Caco-2 (cell line): ENCODE data around the gene EXT2. TPM values are rescaled to one million over a fixed set of nuclear protein-coding genes. Genes with fewer than 3 reads are reported as not detected.

Experiments
- BruUV-seq: library from RNA; stranded (reverse); fragments of 400-500 nt; replicated peaks from 2 replicates; lab custom pipeline; 2021; lab: Mats Ljungman, UMichigan
- CTCF ChIA-PET: fragments of 300-600 bp; sonication (Branson Sonifier 250); formaldehyde crosslinking; loops from one replicate; lab custom pipeline; 2022; ENCODE audit warnings: antibody characterized with exemption; lab: Charles Lee
- POLR2A ChIA-PET: fragments of 300-600 bp; sonication (Branson Sonifier 250); formaldehyde crosslinking; loops from one replicate; lab custom pipeline; 2022; ENCODE audit warnings: antibody characterized with exemption; lab: Charles Lee
- DNase-seq, 2 experiments: peaks; one replicate each; pipeline versions ENCODE4 v3.0.0 to v3.0.0-alpha.2; 2020 to 2022
- H3K27me3 ChIP-seq: replicated peaks from 2 replicates; pipeline ENCODE4 v1.6.0; 2011; ENCODE audit warnings: low read length; ENCODE audit not compliant: control insufficient read depth, insufficient read depth
- H3K36me3 ChIP-seq: 2 replicates; pipeline ENCODE4 v1.5.1; 2011; ENCODE audit warnings: low read length; ENCODE audit not compliant: control insufficient read depth, insufficient read depth
- H3K4me1 ChIP-seq: fragments of 250-450 bp; sonication (Bioruptor Pico); 2 replicates; pipeline ENCODE4 v1.5.1; 2020; ENCODE audit warnings: mild to moderate bottlenecking
- H3K4me3 ChIP-seq: 2 replicates; pipeline ENCODE4 v1.5.1; 2011; ENCODE audit warnings: low read depth, mild to moderate bottlenecking, control low read depth, low read length
- H3K9me3 ChIP-seq: fragments of 250-450 bp; sonication (Bioruptor Pico); 2 replicates; pipeline ENCODE4 v1.5.1; 2020; ENCODE audit warnings: mild to moderate bottlenecking, moderate library complexity
- H3K27ac Mint-ChIP-seq: one replicate; pipeline ENCODE4 v1.8.0; 2022; ENCODE audit warnings: mixed read lengths; ENCODE audit not compliant: unreplicated experiment
- H3K27me3 Mint-ChIP-seq: one replicate; pipeline ENCODE4 v1.8.0; 2022; ENCODE audit warnings: mixed read lengths; ENCODE audit not compliant: insufficient read depth, unreplicated experiment
- H3K36me3 Mint-ChIP-seq: one replicate; pipeline ENCODE4 v1.8.0; 2022; ENCODE audit warnings: mild to moderate bottlenecking, mixed read lengths; ENCODE audit not compliant: insufficient read depth, unreplicated experiment
- H3K4me1 Mint-ChIP-seq: one replicate; pipeline ENCODE4 v1.8.0; 2022; ENCODE audit warnings: low read depth, mixed read lengths; ENCODE audit not compliant: unreplicated experiment
- H3K4me3 Mint-ChIP-seq: one replicate; pipeline ENCODE4 v1.8.0; 2022; ENCODE audit warnings: mild to moderate bottlenecking, moderate library complexity, mixed read lengths; ENCODE audit not compliant: unreplicated experiment
- H3K9me3 Mint-ChIP-seq: one replicate; pipeline ENCODE4 v1.8.0; 2022; ENCODE audit warnings: mixed read lengths; ENCODE audit not compliant: unreplicated experiment
- intact Hi-C: fragments of 100-400 bp; cut with micrococcal nuclease; formaldehyde crosslinking; loops from one replicate; pipeline ENCODE4 v1.10.0; 2022; ENCODE audit not compliant: unreplicated experiment
- total RNA-seq: library from RNA; stranded (reverse); gene quantifications from 2 replicates; pipeline ENCODE4 v1.2.3, GENCODE V29; 2022
- TF ChIP-seq, protein P1 (sequence below), 2 experiments: fragments of 200-600 bp in 1 of 2; IDR thresholded peaks; 1 replicate in 1 of 2; 2 replicates in 1 of 2; pipeline versions ENCODE4 v1.5.1 to v1.8.0; 2011 to 2022; ENCODE audit warnings: antibody characterized with exemption in 1 of 2, control low read depth in 1 of 2, inconsistent platforms in 1 of 2, low read depth in 1 of 2, low read length in 1 of 2, mild to moderate bottlenecking in 1 of 2, moderate library complexity in 1 of 2; ENCODE audit not compliant: insufficient read depth in 1 of 2, severe bottlenecking in 1 of 2, unreplicated experiment in 1 of 2

The EXT2 gene
- total RNA-seq, 1 experiment from 2014 or later = 83.3 TPM

DNA sequence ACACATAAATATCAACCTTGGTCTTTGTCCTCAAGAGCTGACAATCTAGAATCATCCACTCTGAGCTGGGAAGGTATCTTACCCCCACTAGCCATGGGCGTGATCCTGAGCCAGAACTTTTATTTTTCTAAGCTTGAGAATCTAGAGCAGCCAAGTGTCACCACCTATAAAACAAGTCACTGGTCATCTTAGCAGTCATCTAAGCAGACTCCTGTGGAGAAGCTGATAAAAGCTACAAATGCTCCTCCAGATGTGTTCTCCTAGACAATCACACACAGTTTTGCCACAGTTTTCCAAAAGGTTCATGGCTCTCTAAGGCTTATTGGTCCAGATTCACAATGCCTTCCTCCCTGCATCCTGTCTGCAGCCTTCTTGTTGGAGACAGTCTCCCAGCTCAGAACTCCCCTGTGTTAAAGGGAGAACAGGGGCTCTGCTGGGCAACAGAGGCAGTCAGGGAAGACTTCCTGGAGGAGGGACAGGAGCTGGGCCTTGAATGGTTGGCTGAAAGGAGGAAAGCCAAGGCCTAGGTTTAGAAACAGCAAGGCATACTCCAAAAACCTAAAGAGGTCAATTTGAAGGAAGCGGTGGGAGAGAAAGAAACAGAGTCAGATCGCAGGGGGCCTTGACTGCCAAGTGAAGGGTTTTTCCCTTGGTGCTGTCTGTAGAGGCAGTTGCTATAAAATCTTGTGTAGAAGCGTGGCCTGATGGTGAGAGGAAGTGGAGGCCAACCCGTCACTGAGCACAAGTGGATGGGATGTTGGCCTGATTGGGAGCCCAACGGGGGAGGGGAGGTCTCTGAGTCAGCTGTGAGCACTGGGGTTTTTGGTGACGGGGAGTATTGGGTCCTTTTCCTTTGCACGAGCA is 172.5 kb downstream of the EXT2 start:
- TF ChIP-seq, protein P1, sequence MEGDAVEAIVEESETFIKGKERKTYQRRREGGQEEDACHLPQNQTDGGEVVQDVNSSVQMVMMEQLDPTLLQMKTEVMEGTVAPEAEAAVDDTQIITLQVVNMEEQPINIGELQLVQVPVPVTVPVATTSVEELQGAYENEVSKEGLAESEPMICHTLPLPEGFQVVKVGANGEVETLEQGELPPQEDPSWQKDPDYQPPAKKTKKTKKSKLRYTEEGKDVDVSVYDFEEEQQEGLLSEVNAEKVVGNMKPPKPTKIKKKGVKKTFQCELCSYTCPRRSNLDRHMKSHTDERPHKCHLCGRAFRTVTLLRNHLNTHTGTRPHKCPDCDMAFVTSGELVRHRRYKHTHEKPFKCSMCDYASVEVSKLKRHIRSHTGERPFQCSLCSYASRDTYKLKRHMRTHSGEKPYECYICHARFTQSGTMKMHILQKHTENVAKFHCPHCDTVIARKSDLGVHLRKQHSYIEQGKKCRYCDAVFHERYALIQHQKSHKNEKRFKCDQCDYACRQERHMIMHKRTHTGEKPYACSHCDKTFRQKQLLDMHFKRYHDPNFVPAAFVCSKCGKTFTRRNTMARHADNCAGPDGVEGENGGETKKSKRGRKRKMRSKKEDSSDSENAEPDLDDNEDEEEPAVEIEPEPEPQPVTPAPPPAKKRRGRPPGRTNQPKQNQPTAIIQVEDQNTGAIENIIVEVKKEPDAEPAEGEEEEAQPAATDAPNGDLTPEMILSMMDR (IDR thresholded peaks at IDR 0.05; ENCODE audit: insufficient read depth in 1 of 2, low read depth in 1 of 2, low read length in 1 of 2, severe bottlenecking in 1 of 2, unreplicated experiment in 1 of 2) = no peak
- Histone ChIP-seq H3K27me3 (no peaks in the 10 kb centered on the region), H3K4me1 (no peaks in the 10 kb centered on the region), H3K36me3 (no peaks in the 10 kb centered on the region), H3K4me3 (no peak overlapping the region), H3K9me3 (no peaks in the 10 kb centered on the region)
- Mint-ChIP-seq H3K4me1 (no peaks in the 10 kb centered on the region), H3K4me3 (no peak overlapping the region), H3K9me3 (no peaks in the 10 kb centered on the region), H3K27me3 (no peaks in the 10 kb centered on the region), H3K27ac (no peak overlapping the region), H3K36me3 (no peaks in the 10 kb centered on the region)
- ChIA-PET POLR2A (no interaction called here), CTCF (interaction anchor here (0.6 kb wide), 1 partner anchor 17 kb away, joined by 3 read pairs; no protein-coding TSS in a partner anchor)
- intact Hi-C loops = no loop called here
- DNase-seq = no peak
- BruUV-seq = no TSS peak

DNA sequence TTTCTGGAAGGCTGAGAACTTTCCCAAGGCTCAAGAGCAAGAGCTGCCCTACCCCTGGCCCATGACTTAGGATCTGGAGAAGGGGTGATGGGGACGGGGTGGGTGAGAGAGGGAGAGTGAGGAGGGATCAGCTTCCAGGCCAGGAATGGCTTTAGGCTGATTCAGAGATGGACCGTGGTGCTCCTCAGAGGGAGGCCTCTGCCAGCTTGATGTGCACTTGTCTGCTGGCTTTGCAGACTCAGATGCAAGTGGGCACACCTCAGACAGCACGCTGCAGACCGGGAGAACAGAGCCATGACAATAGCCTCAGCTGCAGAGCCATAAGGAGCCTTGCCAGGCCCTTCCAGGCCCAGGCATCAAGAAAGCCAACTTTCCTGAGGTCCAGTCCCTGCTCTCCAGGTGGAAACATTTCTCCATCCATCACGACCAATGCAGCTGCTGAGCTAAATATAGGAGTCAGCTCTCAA is 173.2 kb downstream of the EXT2 start:
- Histone ChIP-seq H3K4me1 (no peaks in the 10 kb centered on the region), H3K4me3 (no peak overlapping the region), H3K27me3 (no peaks in the 10 kb centered on the region), H3K36me3 (no peaks in the 10 kb centered on the region), H3K9me3 (no peaks in the 10 kb centered on the region)
- Mint-ChIP-seq H3K27me3 (no peaks in the 10 kb centered on the region), H3K4me1 (no peaks in the 10 kb centered on the region), H3K36me3 (no peaks in the 10 kb centered on the region), H3K4me3 (no peak overlapping the region), H3K27ac (no peak overlapping the region), H3K9me3 (no peaks in the 10 kb centered on the region)
- DNase-seq = peak in 1 of 2 experiments; percentile 28
- intact Hi-C loops = no loop called here
- POLR2A ChIA-PET = no interaction called here
- CTCF ChIA-PET = interaction anchor here (0.6 kb wide), 1 partner anchor 17 kb away, joined by 3 read pairs; no protein-coding TSS in a partner anchor
- TF ChIP-seq, protein P1 (IDR thresholded peaks at IDR 0.05; ENCODE audit: insufficient read depth in 1 of 2, low read depth in 1 of 2, low read length in 1 of 2, severe bottlenecking in 1 of 2, unreplicated experiment in 1 of 2) = no peak
- no TSS peak for BruUV-seq

DNA sequence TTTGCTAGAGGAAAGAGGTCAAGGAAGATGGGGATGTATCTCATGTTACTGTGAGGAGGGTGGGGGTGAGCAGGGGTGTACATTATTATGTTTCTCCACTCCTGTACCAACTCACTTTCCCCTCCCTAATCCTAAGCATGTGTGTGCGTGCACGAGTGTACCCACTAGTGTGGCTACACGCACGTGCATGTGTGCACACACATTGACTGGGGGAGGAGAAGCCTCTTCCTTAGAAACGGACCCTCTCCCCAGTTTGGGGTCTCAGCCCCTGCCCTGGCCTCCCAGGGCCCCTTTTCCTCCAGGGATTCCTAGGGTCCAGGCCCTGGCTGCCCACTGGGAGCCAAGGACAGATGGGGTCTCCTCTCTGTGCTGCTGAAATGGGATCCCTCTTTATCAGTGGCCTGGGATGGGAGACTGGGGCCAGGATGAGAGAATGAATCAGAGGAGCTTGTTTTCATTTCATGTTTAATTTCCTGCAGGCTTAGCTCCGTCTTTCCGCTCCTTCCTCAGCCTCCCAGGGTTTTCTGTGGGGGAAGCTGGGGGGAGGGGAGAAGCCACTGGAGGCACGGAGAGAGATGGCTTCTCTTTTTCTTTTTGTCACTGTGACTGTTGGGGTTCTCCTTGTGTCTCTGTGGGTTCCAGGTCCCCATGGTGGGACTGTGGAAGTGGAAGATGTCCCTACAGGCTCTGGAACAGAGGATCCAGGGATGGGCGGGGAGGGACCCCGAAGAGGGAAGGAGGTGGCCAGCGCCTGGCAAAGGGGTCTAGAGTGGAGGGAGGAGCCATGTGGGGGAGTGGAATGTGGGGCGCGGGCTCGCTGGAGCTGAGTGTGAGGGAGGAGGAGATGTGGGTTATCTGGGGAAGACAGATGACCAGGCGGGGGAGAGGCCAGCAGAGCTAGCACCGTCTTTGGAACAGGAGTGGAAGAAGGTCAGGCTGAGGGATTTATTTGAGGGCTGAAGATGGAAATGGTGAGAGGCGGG is 174.2 kb downstream of the EXT2 start:
- no peaks in the 10 kb centered on the region for H3K27me3 Mint-ChIP-seq
- intact Hi-C loops = no loop called here
- ChIA-PET CTCF (no interaction called here), POLR2A (no interaction called here)
- no TSS peak for BruUV-seq
- Histone ChIP-seq H3K4me3 (no peak overlapping the region), H3K4me1 (no peaks in the 10 kb centered on the region), H3K36me3 (no peaks in the 10 kb centered on the region), H3K27me3 (no peaks in the 10 kb centered on the region), H3K9me3 (no peaks in the 10 kb centered on the region)
- peak in 1 of 2 experiments; percentile 17 for DNase-seq
- H3K4me1 Mint-ChIP-seq = no peaks in the 10 kb centered on the region
- no peak overlapping the region for H3K27ac Mint-ChIP-seq
- TF ChIP-seq, protein P1 (IDR thresholded peaks at IDR 0.05; ENCODE audit: insufficient read depth in 1 of 2, low read depth in 1 of 2, low read length in 1 of 2, severe bottlenecking in 1 of 2, unreplicated experiment in 1 of 2) = no peak
- H3K4me3 Mint-ChIP-seq = no peak overlapping the region
- no peaks in the 10 kb centered on the region for H3K36me3 Mint-ChIP-seq
- H3K9me3 Mint-ChIP-seq = no peaks in the 10 kb centered on the region
